HEK293 (cell line): ENCODE data around the gene GMDS.

ENCODE experiments used
- CTCF ChIA-PET: fragments of 350-600 bp; formaldehyde crosslinking; extraction: SDS; loops from one replicate; lab custom pipeline; 2021; ENCODE audit warnings: antibody characterized with exemption; lab: Yijun Ruan, JAX
- POLR2A ChIA-PET: fragments of 300-600 bp; formaldehyde crosslinking; extraction: SDS; loops from one replicate; lab custom pipeline; 2020; ENCODE audit warnings: antibody characterized with exemption, inconsistent platforms; lab: Yijun Ruan, JAX
- H3K27ac ChIP-seq: fragments of 200-500 bp; sonication (Bioruptor generic); 2 replicates; pipeline ENCODE4 v1.5.1; 2014; ENCODE audit warnings: low read depth, low read length, control low read depth, inconsistent platforms; ENCODE audit errors: extremely low read depth
- H3K36me3 ChIP-seq, 2 experiments: fragments of 200-500 bp in 1 of 2; sonication (Bioruptor generic) in 1 of 2; 1 replicate in 1 of 2; 2 replicates in 1 of 2; pipeline ENCODE4 v1.5.1; 2014 to 2017; ENCODE audit warnings: inconsistent platforms in 2 of 2, low read length in 2 of 2; ENCODE audit not compliant: control insufficient read depth in 2 of 2, insufficient read depth in 1 of 2
- H3K4me1 ChIP-seq: fragments of 200-500 bp; sonication (Bioruptor generic); 2 replicates; pipeline ENCODE4 v1.5.1; 2014; ENCODE audit warnings: mild to moderate bottlenecking, low read length, inconsistent platforms; ENCODE audit not compliant: control insufficient read depth, insufficient read depth
- H3K4me3 ChIP-seq: 2 replicates; pipeline ENCODE4 v1.5.1; 2011; ENCODE audit warnings: low read depth, mild to moderate bottlenecking, control low read depth, low read length, moderate library complexity
- H3K9me3 ChIP-seq: fragments of 200-500 bp; sonication (Bioruptor generic); 2 replicates; pipeline ENCODE4 v1.5.1; 2014; ENCODE audit warnings: low read depth, low read length, inconsistent platforms; ENCODE audit not compliant: control insufficient read depth, insufficient read depth
- ATF2 ChIP-seq: fragments of 450-650 bp; formaldehyde crosslinking; IDR thresholded peaks from 2 replicates; pipeline ENCODE4 v1.5.1; 2016; ENCODE audit warnings: missing biosample characterization, missing genetic modification characterization, low read depth
- FEZF1 ChIP-seq: fragments of 450-650 bp; formaldehyde crosslinking; IDR thresholded peaks from 2 replicates; pipeline ENCODE4 v1.5.1; 2016; ENCODE audit warnings: missing biosample characterization, missing genetic modification characterization
- GLIS1 ChIP-seq: fragments of 450-650 bp; formaldehyde crosslinking; IDR thresholded peaks from 2 replicates; pipeline ENCODE4 v1.5.1; 2016; ENCODE audit warnings: missing biosample characterization, missing genetic modification characterization
- HOXA7 ChIP-seq: sonication (generic); formaldehyde crosslinking; IDR thresholded peaks from 2 replicates; pipeline ENCODE4 v1.8.1; 2022; ENCODE audit warnings: missing genetic modification reagents, borderline replicate concordance
- KLF9 ChIP-seq: fragments of 450-650 bp; formaldehyde crosslinking; IDR thresholded peaks from 2 replicates; pipeline ENCODE4 v1.5.1; 2016; ENCODE audit warnings: missing biosample characterization, missing genetic modification characterization, low read depth
- OVOL3 ChIP-seq: fragments of 450-650 bp; formaldehyde crosslinking; IDR thresholded peaks from 2 replicates; pipeline ENCODE4 v1.5.1; 2016; ENCODE audit warnings: missing biosample characterization, missing genetic modification characterization
- PBX3 ChIP-seq: sonication (generic); formaldehyde crosslinking; IDR thresholded peaks from 2 replicates; pipeline ENCODE4 v1.8.1; 2022; ENCODE audit warnings: mild to moderate bottlenecking, moderate library complexity, missing genetic modification reagents
- PRDM4 ChIP-seq: fragments of 450-650 bp; formaldehyde crosslinking; IDR thresholded peaks from 2 replicates; pipeline ENCODE4 v1.5.1; 2017; ENCODE audit warnings: missing biosample characterization, missing genetic modification characterization
- PRDM6 ChIP-seq: fragments of 450-650 bp; formaldehyde crosslinking; IDR thresholded peaks from 2 replicates; pipeline ENCODE4 v1.5.1; 2017; ENCODE audit warnings: missing biosample characterization, missing genetic modification characterization
- SCRT2 ChIP-seq: fragments of 450-650 bp; formaldehyde crosslinking; IDR thresholded peaks from 2 replicates; pipeline ENCODE4 v1.5.1; 2016; ENCODE audit warnings: missing biosample characterization, missing genetic modification characterization
- SP7 ChIP-seq: fragments of 450-650 bp; formaldehyde crosslinking; IDR thresholded peaks from 2 replicates; pipeline ENCODE4 v1.5.1; 2016; ENCODE audit warnings: missing biosample characterization, missing genetic modification characterization
- ZNF18 ChIP-seq: fragments of 450-650 bp; formaldehyde crosslinking; IDR thresholded peaks from 2 replicates; pipeline ENCODE4 v1.5.1; 2016; ENCODE audit warnings: missing biosample characterization, missing genetic modification characterization
- ZNF311 ChIP-seq: fragments of 450-650 bp; formaldehyde crosslinking; IDR thresholded peaks from 2 replicates; pipeline ENCODE4 v1.5.1; 2017; ENCODE audit warnings: missing biosample characterization, missing genetic modification characterization, borderline replicate concordance
- ZNF324 ChIP-seq: fragments of 450-650 bp; formaldehyde crosslinking; IDR thresholded peaks from 2 replicates; pipeline ENCODE4 v1.5.1; 2016; ENCODE audit warnings: missing biosample characterization, missing genetic modification characterization
- ZNF335 ChIP-seq: fragments of 450-650 bp; formaldehyde crosslinking; conservative IDR thresholded peaks from 2 replicates; pipeline ENCODE4 v1.5.1; 2016; ENCODE audit warnings: missing biosample characterization, missing genetic modification characterization
- ZNF426 ChIP-seq: fragments of 450-650 bp; formaldehyde crosslinking; IDR thresholded peaks from 2 replicates; pipeline ENCODE4 v1.5.1; 2017; ENCODE audit warnings: missing biosample characterization, missing genetic modification characterization, mild to moderate bottlenecking, inconsistent platforms, moderate library complexity
- ZNF654 ChIP-seq: fragments of 450-650 bp; formaldehyde crosslinking; IDR thresholded peaks from 2 replicates; pipeline ENCODE4 v1.5.1; 2016; ENCODE audit warnings: low read depth, missing biosample characterization, missing genetic modification characterization
- ZNF704 ChIP-seq: fragments of 450-650 bp; formaldehyde crosslinking; IDR thresholded peaks from 2 replicates; pipeline ENCODE4 v1.5.1; 2016; ENCODE audit warnings: missing biosample characterization, missing genetic modification characterization
- ZNF837 ChIP-seq: fragments of 450-650 bp; formaldehyde crosslinking; IDR thresholded peaks from 2 replicates; pipeline ENCODE4 v1.5.1; 2016; ENCODE audit warnings: missing biosample characterization, missing genetic modification characterization
- ZSCAN18 ChIP-seq: fragments of 450-650 bp; formaldehyde crosslinking; IDR thresholded peaks from 2 replicates; pipeline ENCODE4 v1.5.1; 2016; ENCODE audit warnings: missing biosample characterization, missing genetic modification characterization

The GMDS gene

GRCh38 chr6:2197177-2197671 lies 48.2 kb downstream of the GMDS start (continued):
- 0 out of 2 replicates have a peak, but pooled peaks have one; percentile 21 for TF ChIP-seq GLIS1
- no peak for TF ChIP-seq ZNF18 (tag by site-specific recombination)
- no peak for TF ChIP-seq ZNF335 (tag by site-specific recombination)
- TF ChIP-seq HOXA7 = no peak
- TF ChIP-seq FEZF1 = peak; percentile 53; the same call in 1 of the 2 replicates
- TF ChIP-seq ZNF426 (tag by site-specific recombination) = no peak

GRCh38 chr6:2196079-2196679 lies 49.2 kb downstream of the GMDS start:
- CTCF ChIA-PET = interaction anchor here (0.6 to 4.2 kb wide), 17 partner anchors 11 to 600 kb away, joined by 3 to 35 read pairs (median 4); no protein-coding TSS in a partner anchor
- Histone ChIP-seq H3K4me3 (no peak overlapping the region), H3K36me3 (no peaks in the 10 kb centered on the region), H3K9me3 (no peaks in the 10 kb centered on the region), H3K4me1 (no peaks in the 10 kb centered on the region), H3K27ac (no peak overlapping the region)
- TF ChIP-seq SCRT2 (tag by site-specific recombination) (peak; percentile 68; the same call in 1 of the 2 replicates), SP7 (tag by site-specific recombination) (peak; percentile 82), ZNF704 (tag by site-specific recombination) (no peak), ZNF654 (tag by site-specific recombination) (peak; percentile 86), PRDM6 (peak; percentile 49; the same call in 1 of the 2 replicates), OVOL3 (tag by site-specific recombination) (no peak)
- POLR2A ChIA-PET = no interaction called here

- Histone ChIP-seq H3K9me3 (no peaks in the 10 kb centered on the region), H3K4me3 (no peak overlapping the region), H3K27ac (no peak overlapping the region), H3K36me3 (no peaks in the 10 kb centered on the region), H3K4me1 (no peaks in the 10 kb centered on the region)
- no peak for TF ChIP-seq KLF9
- TF ChIP-seq ZNF311 (tag by site-specific recombination) = no peak
- TF ChIP-seq PBX3 (CRISPR knock-in tag) = no peak
- no peak for TF ChIP-seq ATF2 (tag by site-specific recombination)
- no peak for TF ChIP-seq ZSCAN18 (tag by site-specific recombination)
- no peak for TF ChIP-seq HOXA7
- no peak for TF ChIP-seq ZNF837
- TF ChIP-seq ZNF324 (tag by site-specific recombination) = no peak
- TF ChIP-seq PRDM4 (tag by site-specific recombination) = no peak
- POLR2A ChIA-PET = no interaction called here
- CTCF ChIA-PET = interaction anchor here (0.6 to 2.4 kb wide), 14 partner anchors 13 to 599 kb away, joined by 3 to 13 read pairs (median 4); no protein-coding TSS in a partner anchor
These were observed 50.8 kb downstream of the GMDS start for GRCh38 chr6:2194643-2195042.
